GM18505 (cell line): ENCODE measurements around the gene NNT.
A peak's percentile ranks its signal among the peaks of the same experiment; 100 is the strongest.

Source experiments
- ATAC-seq: cut with Tn5 transposase; IDR thresholded peaks from one replicate; pipeline ENCODE4 v1.9.1; 2021; ENCODE audit not compliant: unreplicated experiment
- POLR2A ChIP-seq: IDR thresholded peaks from 4 replicates; pipeline ENCODE4 v1.6.1; 2011; ENCODE audit warnings: borderline replicate concordance; ENCODE audit not compliant: insufficient read depth, insufficient read length; ENCODE audit errors: extremely low read depth

The NNT gene

DNA sequence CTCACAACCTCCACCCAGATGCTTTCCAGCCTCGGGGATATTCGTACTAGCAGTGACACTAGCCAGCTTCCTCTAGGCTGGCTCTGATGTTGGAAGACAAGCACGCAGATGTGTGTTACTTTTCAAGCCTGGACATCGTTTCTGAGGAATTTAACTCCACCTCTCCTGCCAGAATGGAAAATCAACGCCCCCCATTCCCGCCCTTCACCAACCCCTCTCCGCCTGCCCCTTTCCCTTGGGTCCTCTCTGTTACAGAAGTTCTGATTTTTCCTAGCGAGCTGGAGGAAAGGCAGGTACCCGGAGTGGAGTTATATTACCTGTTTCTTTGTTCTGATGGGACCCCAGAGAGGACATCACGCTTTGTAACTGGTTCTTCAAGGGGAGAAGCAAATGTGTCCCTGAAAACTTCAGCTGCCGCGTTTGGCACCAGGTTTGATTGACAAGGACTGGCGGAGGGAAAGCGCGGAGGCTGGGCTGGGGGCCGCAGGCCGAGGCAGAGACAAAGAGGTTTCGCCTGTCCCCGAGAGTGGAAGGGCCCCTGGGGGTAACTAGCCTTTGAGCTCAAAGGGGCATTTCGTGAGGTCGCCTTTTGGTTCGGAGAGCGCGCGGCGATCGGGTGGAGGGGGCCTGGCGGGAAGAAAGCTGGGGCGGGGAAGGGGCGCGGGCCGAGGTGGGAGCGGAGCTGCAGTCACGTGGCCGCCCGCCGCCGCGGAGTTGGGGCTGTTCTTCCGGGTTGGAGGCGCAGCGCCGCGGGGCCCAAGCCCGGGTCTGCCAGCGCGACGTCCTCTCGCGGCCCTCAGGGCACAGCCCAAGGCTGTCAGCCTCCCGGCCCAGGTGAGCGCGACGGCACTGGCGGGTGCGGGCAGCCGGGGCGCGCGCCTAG lies at the start of gene NNT:
Gene NNT, plus strand, starts transcription at position 720 of the 883 bp plus-strand sequence. CDS start 6,016 bp downstream, outside the sequence.
- ATAC-seq = peak; percentile 83
- peak; percentile 74 for TF ChIP-seq POLR2A

DNA sequence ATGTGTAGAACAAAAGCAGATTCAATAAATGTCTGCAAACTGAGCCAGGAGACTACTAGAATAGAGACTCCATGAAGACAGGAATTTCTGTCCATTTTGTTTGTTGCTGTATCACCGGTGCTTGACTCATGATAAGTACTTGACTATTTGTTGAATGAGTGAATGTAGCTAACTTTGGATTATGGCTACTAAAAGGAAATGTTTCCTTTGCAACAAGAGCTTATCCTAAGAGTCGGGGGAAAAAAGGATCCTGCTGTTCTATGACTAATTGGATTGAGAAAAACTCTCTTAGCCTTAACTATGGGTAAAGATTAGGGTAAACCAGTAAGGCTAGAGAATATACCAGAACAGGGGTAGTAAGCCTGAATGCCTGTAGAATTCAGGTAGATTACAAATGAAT lies 49.6 kb upstream of the NNT start:
- ATAC-seq = no peak
- TF ChIP-seq POLR2A = no peak

DNA sequence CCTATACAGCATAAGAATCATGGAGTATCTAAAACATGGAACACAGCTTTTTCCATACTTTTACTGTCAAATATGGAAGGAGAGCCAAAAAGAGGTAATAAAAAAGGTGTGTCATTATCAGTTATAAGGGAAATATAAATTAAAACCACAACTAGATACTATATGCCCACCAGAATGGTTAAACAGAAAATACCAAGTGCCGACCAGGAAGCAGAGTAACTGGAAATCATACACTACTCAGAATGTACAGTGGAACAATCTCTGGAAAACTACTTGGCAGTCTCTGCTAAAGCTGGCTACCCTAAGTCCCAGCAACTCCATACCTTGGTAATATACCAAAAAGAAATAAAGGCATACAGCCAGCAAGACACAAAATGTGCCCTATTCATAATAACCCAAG lies 48.5 kb upstream of the NNT start:
- ATAC-seq = no peak
- no peak for TF ChIP-seq POLR2A

DNA sequence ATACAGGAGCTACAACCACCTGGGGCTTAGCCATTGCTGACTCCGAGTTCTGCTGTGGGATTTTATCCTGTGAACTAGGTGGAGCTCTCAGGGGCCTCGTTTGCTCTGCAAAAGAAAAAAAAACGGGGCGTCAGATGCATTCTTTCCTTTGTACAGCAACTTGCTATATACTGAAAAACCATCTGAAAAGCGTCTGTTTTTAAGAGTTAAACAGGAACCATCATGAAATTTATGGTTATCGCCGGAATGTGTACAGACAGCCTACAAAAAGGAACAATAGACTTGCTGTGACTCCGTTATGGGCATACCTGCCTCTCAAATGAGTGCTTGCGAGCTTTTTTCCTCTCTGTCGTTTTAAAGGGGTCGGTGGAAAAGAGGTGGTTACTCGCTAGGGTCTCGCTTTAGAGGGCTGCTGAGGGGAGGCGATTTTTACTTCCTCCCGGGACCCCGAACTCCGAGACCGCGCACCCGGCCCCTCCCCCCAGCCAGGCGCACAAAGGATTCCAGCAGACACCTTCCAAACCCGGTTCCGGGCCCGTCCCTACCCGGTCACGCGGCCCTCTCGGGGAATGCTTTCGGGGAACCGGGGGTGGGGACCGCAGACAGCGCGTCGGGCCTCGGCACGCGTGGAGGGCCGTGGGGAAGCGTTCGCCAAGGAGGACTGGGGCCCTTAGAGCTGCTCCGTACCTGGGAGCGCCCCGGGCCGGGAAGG lies 46.9 kb upstream of the NNT start:
- peak; percentile 30 for ATAC-seq
- TF ChIP-seq POLR2A = no peak

DNA sequence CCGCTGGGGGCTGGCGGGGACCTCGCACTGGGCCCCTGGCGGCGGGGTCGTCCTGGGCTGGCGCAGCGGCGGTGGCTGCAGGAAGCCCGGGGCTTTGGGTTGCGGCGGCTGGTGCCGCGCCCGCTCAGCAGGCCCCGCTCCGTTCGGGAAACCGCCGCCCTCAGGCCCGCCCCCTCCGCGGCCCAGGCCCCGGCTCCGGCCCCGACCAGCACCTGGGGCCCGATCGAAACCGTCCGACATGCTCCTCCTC lies 46.4 kb upstream of the NNT start:
- ATAC-seq = peak; percentile 92

DNA sequence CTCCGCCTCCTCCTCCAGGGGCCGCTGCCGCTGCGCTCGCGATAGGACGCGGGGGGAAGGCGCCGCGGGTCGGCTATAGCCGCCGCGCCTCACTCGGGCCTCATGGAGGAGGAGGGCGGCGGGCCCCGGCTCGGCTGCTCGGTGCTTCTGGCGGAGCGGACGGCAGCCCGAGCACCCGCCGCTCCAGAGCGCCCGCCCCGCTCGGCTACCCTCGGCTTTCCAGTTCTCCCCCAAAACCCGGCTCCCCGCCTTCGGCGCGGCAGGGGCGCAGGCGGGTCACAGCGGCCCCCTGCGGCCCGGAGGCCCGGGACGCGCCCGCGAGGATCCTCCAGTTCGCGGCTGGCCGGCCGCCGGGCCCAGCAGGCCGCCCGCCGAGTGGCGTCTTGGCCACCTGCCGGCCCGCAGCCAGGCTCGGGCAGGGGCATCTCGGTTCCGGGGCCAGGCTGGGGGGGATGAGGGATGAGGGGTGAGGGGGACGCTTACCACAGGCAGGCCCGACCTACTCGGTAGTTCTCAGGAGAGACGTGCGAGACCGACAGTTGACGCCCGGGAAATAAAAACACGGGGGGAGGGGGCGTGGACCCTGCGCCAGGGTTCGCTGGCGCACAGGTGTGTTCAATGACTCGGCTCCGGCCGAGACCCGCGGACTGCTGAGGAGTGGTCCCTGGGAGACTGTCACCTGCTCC lies 46.0 kb upstream of the NNT start, which contains the start of gene PAIP1:
Gene PAIP1, minus strand, starts transcription at position 221 of the 686 bp plus-strand sequence. CDS start 231 bp downstream, outside the sequence.
- peak; percentile 79 for ATAC-seq
- TF ChIP-seq POLR2A = peak; percentile 87

DNA sequence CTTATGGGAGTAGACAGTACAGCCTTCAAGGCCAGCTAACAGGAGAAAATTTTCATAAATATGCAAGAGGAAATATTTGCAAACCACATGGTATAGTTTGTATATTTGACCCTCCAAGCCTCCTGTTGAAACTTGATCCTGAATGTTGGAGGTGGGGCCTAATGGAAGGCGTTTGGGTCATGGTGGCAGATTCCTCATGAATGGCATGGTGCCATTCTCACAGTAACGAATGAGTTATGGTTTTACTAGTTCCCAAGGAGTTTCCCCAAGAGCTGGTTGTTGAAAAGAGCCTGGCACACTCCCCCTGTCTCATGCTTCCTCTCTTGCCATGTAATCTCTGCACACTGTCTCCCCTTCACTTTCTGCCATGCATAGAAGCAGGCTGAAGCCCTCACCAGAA lies 42.9 kb upstream of the NNT start:
- no peak for ATAC-seq

DNA sequence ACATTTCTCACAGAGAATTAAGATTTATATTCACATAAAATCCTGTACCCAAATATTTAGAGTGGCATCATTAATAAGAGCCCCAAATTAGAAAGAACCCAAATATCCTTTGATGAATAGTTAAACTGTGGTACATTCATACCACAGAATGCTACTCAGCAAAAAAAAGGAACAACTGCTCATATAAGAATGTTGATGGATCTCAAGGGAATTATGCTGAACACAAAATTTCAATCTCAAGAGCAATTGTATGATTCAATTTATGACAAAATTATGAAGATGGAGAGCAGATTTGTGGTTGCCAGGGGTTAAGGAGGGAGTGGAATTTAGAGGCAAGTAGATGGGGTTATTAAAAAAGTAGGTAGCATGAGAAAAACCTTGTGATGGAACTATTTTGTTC lies 41.6 kb upstream of the NNT start:
- ATAC-seq = no peak
- TF ChIP-seq POLR2A = no peak

More for the DNA sequence above, 42.9 kb upstream of the NNT start:
- TF ChIP-seq POLR2A = no peak

DNA sequence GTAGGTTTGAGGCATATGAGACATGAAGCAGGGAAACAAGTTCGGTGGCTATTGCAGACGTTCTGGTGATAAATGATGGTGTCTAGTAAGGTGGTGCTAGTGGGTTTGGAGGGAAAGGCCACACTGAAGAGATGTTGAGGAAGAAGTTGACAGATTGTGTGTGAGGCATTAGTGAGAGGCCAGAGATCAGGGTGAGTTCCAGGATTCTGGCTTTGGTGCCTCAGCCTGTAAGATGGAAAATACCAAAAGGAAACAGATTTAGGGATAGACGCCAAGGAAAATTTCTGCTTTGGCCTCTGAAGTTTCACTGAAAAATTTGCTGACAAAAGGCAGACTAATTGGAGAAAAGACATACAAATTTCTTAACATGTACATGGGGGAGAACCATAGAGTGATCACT lies 39.7 kb upstream of the NNT start:
- no peak for TF ChIP-seq POLR2A
- ATAC-seq = no peak

DNA sequence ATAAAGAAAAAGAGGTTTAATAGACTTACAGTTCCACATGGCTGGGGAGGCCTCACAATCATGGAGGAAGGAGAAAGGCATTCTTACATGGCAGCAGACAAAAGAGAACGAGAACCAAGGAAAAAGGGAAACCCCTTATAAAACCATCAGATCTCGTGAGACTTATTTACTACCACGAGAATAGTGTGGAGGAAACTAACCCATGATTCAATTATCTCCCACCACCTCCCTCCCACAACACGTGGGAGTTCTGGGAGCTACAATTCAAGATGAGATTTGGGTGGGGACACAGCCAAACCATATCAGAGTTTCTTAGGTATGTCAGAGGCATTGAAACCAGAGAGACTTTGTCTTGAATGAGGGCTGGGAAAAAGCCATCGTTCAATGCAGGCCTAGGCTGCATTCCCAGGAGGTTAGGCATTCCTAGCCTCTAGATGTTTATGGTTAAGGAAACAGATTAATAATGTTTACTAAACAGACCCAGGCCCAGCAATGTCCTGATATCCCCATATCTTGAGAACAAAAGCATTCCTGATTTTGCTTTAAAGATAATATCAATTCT lies 38.6 kb upstream of the NNT start:
- no peak for ATAC-seq
- TF ChIP-seq POLR2A = no peak

DNA sequence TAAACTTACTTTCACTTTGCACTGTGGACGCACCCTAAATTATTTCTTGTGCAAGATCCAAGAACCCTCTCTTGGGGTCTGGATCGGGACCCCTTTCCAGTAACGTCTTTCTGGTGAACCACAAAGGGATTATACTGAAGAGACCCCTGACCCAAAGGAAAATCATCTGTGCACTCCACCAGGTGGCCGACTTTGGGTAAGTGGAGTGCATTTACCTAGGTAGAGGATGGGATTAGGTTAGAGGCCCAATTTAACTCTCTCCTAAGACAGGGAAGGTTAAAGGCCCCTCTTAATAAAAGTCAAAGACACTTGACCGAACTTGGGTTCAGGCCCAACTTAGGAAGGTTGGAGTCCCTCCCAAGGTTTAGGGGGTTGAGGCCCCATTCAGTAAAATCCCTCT lies 37.9 kb upstream of the NNT start:
- no peak for TF ChIP-seq POLR2A
- no peak for ATAC-seq

DNA sequence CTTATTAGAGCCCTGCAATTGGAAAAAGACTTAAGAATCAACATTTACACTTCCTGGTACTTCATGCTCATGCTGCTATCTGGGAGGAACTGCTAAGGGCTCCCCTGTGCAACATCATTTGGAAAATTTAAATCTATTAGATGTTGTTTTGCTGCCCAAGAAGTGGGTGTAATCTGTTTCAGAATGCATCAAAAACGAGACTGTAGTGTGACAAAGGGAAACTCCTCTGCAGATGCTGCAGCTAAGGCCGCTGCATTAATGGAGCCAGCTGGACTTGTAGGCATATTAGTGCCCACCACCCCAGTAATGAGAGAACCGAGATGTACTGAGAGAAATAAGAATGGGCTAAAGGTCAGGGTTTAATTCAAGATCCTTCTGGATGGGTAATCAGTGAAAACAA lies 35.0 kb upstream of the NNT start:
- ATAC-seq = no peak
- TF ChIP-seq POLR2A = no peak

DNA sequence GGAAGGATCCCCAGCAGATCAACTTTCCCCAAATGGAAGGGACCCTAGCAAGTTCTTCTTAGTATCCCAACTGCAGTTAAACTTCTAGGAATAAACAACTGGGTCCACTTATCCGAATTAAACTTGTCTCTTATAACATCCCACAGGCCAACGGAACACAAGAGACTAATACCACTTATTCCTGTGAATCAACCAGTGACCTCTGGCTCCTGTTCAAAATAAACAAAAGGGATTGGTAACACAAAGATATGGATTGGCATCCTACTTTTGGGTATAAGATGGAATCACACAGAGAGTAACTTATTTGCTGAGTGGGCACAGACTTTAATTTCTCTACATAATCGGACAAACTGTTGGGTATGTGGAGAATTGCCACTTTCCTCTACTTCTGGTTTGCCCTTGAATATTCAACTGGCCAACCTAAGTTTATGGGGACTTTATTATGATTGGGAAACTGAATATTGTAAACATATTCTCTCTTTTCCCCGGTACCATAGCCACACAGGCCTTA lies 33.7 kb upstream of the NNT start:
- no peak for TF ChIP-seq POLR2A
- ATAC-seq = no peak
